ENCODE data around the gene TCP1.

The TCP1 gene

DNA sequence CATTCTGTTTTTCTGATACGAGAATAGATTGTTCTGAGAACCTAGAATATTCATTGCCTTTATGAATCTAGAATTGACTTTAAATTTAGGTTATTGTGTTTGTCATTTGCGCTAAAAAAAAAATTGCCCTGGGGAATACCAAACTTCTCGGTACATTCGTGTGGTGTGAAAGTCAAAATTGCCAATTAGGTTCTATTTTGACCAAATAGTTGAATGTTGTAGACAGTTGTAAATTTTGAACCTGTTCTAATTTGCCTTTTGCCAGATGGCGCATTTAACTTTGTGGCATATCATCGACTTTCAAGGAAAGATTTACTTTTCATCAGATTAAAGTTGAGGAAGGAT is 59.1 kb downstream of the TCP1 start:
- DNase-seq = no peak

DNA sequence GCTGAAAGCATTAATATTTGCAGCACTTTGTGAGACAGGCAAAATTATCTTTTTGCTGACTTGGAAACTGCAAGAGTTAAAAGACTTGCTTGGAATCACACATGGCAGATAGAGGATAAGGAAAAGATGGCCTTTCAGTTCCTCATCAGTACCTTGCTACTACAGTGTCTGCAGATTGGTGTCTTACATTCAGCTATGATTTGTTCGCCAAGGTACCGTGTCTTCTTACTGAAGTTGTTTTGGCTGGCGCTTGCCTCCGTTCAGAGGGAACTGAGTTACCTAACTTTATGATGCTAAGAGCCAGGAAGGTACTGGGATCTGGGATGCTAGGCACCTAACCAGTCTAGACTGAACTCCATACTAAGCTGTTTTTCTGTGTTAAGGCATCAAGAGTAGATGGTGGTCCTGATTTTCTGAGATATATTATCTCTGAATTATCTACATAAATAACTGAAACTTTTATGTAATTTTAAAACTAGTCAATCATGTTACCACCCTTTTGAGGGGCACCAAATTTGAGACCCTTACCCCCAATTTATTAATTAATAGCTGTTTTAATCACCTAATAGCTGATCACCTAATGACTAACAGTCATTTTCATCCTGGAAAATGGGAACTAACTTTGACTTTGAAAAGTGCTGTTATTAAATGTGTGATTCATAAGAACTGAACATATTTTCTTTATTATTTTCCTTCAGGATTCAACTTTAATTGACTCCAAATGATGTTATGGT is 59.6 kb downstream of the TCP1 start:
- DNase-seq = no peak

DNA sequence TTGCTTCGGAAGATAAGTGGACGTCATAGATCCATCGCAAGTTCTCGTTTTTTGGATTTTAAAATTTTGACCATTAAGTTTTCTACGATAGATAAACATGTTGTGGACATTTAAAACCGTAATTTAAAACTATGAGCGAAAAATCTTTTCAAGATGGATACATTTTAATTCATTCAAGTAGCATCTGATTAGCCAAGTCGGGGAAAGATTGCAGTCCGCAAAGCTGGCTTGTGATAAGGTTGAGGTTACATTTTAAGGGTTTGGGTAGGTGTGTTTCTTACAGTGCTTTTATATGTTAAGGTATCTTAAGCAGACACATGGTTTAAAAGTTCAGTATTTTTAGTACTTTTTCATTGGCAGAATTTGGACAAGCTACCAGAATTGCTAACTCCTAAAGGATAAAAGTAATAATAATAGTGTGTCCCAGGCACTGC is 60.9 kb downstream of the TCP1 start:
- no peak for DNase-seq
